ENCODE data around the gene ALDOB.
A peak's percentile ranks its signal among the peaks of the same experiment; 100 is the strongest.

The ALDOB gene

DNA sequence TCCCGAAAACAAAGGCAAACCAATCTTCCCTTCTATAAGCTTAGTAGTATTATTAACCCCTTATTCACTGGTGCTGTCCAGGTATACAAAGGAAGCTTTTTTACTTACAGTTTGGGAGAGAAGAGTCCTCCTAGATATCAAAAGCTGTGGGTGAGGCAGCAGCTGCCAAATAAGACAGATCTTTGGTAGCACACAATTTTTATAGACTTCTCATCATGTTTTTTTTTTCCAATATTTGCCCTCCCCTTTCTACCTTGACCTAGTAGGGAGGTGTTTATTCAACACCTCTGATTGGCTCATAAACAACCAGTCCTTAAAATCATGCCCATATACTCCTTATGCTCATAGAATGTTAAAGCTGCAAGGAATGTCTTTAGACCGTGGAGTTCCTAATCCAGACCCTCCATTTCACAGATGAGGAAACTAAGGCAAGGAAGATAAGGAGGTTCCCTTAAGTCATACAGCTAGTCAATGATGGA is at the start of gene ALDOB:
ALDOB (minus strand) TSS at position 174 of the 479 bp plus-strand sequence. CDS start 4,887 bp downstream, outside the sequence.
- H3K9me3 ChIP-seq (ENCODE audit: control insufficient read depth, low read length): no peaks in the 10 kb centered on the region
- H3K36me3 ChIP-seq (ENCODE audit: control insufficient read depth, insufficient read depth, low read length): no peaks in the 10 kb centered on the region
- H3K9ac ChIP-seq (ENCODE audit: low read length): no peak within 1 kb of the TSS
- H3K4me1 ChIP-seq (ENCODE audit: control insufficient read depth, insufficient read depth, low read length): peaks cover 48% of the 10 kb centered on the region
- no peak within 1 kb of the TSS for H3K4me3 ChIP-seq (ENCODE audit: low read length)
- no peaks in the 10 kb centered on the region for H3K27me3 ChIP-seq (ENCODE audit: control insufficient read depth, insufficient read depth, low read length)

DNA sequence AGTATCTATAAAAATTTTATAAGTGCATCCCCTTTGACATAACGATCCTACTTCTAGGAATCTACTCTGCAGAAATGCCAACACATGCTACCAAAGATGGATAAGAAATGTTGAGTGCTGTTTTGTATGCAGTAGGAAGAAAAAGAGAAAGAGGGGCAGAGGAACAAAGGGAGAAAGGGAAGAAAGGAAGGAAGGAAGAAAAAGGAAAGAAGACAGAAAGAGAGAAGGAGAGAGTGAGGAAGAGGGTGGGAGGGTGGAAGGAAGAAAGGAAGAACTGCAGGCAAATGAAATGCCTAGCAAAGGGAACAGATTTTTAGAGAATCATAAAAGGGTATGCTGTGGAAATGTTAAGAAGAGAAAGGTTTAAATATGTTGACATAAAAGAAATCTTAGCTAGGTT is 48.5 kb upstream of the ALDOB start:
- no peak overlapping the region for H3K9ac ChIP-seq (ENCODE audit: low read length)
- H3K4me3 ChIP-seq (ENCODE audit: low read length): no peak overlapping the region
- no peaks in the 10 kb centered on the region for H3K36me3 ChIP-seq (ENCODE audit: control insufficient read depth, insufficient read depth, low read length)
- H3K4me1 ChIP-seq (ENCODE audit: control insufficient read depth, insufficient read depth, low read length): peaks cover 50% of the 10 kb centered on the region
- no peaks in the 10 kb centered on the region for H3K9me3 ChIP-seq (ENCODE audit: control insufficient read depth, low read length)
- H3K27me3 ChIP-seq (ENCODE audit: control insufficient read depth, insufficient read depth, low read length): no peaks in the 10 kb centered on the region

DNA sequence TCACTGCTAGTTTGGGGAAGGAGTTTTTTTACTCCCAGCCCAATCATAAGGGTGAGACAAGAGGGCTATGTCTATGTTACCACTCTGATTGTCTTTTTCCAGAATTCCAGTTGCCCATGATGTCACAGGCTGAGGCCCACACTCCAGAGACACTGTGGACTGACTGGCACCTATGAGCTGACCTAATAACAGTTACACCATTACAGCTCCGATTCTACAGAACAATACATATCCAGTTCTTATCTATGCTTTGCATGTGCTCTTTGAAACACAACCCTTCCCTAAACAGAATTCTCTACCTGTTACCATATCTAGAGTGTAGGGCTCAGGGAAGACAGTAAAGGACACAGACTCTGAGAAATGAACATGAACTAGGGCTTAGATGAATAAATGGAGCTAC is 45.7 kb upstream of the ALDOB start:
- no peaks in the 10 kb centered on the region for H3K36me3 ChIP-seq (ENCODE audit: control insufficient read depth, insufficient read depth, low read length)
- peaks cover 59% of the 10 kb centered on the region for H3K4me1 ChIP-seq (ENCODE audit: control insufficient read depth, insufficient read depth, low read length)
- H3K9ac ChIP-seq (ENCODE audit: low read length): peak overlapping the region; percentile 8
- no peaks in the 10 kb centered on the region for H3K27me3 ChIP-seq (ENCODE audit: control insufficient read depth, insufficient read depth, low read length)
- H3K9me3 ChIP-seq (ENCODE audit: control insufficient read depth, low read length): no peaks in the 10 kb centered on the region
- H3K4me3 ChIP-seq (ENCODE audit: low read length): no peak overlapping the region

DNA sequence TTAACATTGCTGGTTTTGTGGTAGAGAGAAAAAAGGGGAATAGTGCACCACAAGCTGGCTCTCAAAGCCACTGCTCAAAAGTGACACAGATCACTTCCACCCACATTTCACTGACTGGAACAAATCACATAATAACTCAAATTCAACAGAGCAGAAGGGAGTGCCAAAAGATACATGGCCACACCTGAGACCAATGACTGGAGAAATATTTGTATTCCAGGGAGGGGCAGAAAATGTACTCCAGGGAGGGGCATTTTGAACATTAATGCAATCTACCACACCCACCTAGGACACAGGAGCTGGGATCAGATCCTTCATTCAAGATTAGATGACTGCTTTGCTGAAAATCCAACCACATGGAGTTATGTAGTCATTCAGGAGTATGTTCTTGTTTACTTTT is 44.8 kb upstream of the ALDOB start:
- H3K4me3 ChIP-seq (ENCODE audit: low read length): no peak overlapping the region

DNA sequence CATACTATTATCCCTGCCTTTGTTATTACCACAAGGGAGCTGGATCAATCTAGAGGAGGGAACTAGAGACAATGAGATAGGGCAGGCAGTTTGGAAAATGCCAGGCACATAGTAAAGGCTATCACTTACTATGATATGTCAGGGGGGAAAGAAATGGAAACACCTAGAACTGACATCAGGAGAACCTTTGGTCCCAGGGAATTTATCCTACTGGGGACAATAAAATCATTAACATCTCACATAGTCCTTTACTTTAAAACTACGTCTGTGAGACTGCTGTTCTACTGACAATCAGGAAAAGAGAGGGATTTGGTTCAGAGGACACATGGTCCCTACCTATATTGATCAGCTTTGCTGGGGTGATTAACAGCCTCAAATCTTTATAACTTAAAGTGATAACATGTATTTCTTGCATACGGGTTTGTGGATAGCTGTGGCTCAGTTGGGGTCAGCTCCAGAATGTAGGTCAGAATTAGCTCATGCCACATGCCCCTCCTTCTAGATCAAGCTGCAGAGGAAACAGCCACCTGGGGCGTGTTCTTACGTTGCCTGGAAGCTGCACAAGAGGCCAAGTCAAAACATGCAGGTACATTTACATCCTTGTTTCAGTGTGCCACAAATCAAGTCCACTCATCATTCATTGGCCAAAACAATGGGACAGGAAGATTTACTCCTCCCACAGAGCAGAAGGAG is 43.9 kb upstream of the ALDOB start:
- no peak overlapping the region for H3K4me3 ChIP-seq (ENCODE audit: low read length)
- H3K4me1 ChIP-seq (ENCODE audit: control insufficient read depth, insufficient read depth, low read length): peaks cover 59% of the 10 kb centered on the region
- H3K36me3 ChIP-seq (ENCODE audit: control insufficient read depth, insufficient read depth, low read length): no peaks in the 10 kb centered on the region
- no peaks in the 10 kb centered on the region for H3K9me3 ChIP-seq (ENCODE audit: control insufficient read depth, low read length)
- peak overlapping the region; percentile 38 for H3K9ac ChIP-seq (ENCODE audit: low read length)
- no peaks in the 10 kb centered on the region for H3K27me3 ChIP-seq (ENCODE audit: control insufficient read depth, insufficient read depth, low read length)

More for the DNA sequence above, 44.8 kb upstream of the ALDOB start:
- peaks cover 59% of the 10 kb centered on the region for H3K4me1 ChIP-seq (ENCODE audit: control insufficient read depth, insufficient read depth, low read length)
- no peaks in the 10 kb centered on the region for H3K9me3 ChIP-seq (ENCODE audit: control insufficient read depth, low read length)
- H3K36me3 ChIP-seq (ENCODE audit: control insufficient read depth, insufficient read depth, low read length): no peaks in the 10 kb centered on the region
- no peaks in the 10 kb centered on the region for H3K27me3 ChIP-seq (ENCODE audit: control insufficient read depth, insufficient read depth, low read length)
- H3K9ac ChIP-seq (ENCODE audit: low read length): peak overlapping the region; percentile 36

DNA sequence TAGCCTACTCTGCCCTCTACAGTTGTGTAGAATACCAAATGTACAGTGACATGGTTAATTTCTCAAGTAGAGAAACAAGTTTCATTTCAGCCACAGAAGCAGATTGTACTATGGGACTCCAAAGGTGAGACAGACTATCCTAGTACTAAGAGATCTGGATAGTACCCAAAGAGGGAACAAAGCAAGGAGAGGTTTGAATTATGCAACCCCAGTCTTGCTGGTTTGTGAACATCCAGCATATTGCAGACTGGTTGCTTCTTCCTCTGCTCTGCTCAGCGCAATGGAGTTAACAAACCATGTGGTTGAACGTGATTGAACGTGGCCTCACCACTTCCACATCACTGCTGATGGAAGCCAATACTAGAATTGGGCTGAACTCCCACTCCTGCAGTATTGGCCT is 43.3 kb upstream of the ALDOB start:
- peak overlapping the region; percentile 38 for H3K9ac ChIP-seq (ENCODE audit: low read length)
- H3K4me1 ChIP-seq (ENCODE audit: control insufficient read depth, insufficient read depth, low read length): peaks cover 53% of the 10 kb centered on the region
- H3K4me3 ChIP-seq (ENCODE audit: low read length): no peak overlapping the region
- no peaks in the 10 kb centered on the region for H3K27me3 ChIP-seq (ENCODE audit: control insufficient read depth, insufficient read depth, low read length)
- no peaks in the 10 kb centered on the region for H3K36me3 ChIP-seq (ENCODE audit: control insufficient read depth, insufficient read depth, low read length)
- H3K9me3 ChIP-seq (ENCODE audit: control insufficient read depth, low read length): no peaks in the 10 kb centered on the region

DNA sequence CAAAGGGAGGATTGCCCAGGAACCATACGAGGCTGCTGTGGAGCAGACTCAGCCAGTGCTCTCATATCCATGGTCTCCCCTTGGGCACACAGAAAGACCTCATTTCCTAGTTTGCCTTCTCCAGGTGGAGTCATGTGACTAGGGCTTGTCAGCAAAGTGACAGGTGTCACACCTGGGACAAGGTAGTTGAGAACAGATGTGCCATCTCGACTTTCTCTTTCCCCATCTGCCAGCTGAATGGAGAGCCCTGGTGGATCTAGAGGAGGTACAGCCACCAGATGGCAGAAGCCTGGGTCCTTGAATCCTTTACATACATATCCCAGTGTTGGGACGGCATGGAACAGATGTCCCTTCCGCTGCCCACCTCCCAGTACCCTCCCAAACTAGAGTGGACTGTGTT is 42.9 kb upstream of the ALDOB start:
- Histone ChIP-seq H3K9me3 (ENCODE audit: control insufficient read depth, low read length) (no peaks in the 10 kb centered on the region), H3K9ac (ENCODE audit: low read length) (no peak overlapping the region), H3K27me3 (ENCODE audit: control insufficient read depth, insufficient read depth, low read length) (no peaks in the 10 kb centered on the region), H3K36me3 (ENCODE audit: control insufficient read depth, insufficient read depth, low read length) (no peaks in the 10 kb centered on the region), H3K4me1 (ENCODE audit: control insufficient read depth, insufficient read depth, low read length) (peaks cover 50% of the 10 kb centered on the region), H3K4me3 (ENCODE audit: low read length) (no peak overlapping the region)

DNA sequence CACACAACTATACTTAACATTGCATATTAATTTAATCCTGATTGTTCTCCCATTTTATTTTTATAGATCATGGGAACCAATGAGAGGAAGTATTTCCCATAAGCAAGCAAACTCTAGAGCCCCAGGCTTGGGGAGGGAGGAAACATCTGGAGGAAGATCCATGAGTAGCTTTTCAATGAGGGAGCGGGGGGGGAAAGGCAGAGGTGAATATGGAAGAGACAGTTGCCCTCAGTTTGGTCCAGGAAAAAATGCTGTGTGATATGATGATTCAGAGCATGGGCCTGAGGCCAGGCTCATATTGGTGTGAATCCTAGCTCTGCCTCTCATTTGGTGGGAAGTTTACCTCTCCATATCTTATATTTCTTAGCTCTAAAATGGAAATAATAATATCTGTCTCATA is 42.2 kb upstream of the ALDOB start:
- Histone ChIP-seq H3K36me3 (ENCODE audit: control insufficient read depth, insufficient read depth, low read length) (no peaks in the 10 kb centered on the region), H3K9me3 (ENCODE audit: control insufficient read depth, low read length) (no peaks in the 10 kb centered on the region), H3K9ac (ENCODE audit: low read length) (no peak overlapping the region), H3K27me3 (ENCODE audit: control insufficient read depth, insufficient read depth, low read length) (no peaks in the 10 kb centered on the region), H3K4me1 (ENCODE audit: control insufficient read depth, insufficient read depth, low read length) (peaks cover 46% of the 10 kb centered on the region), H3K4me3 (ENCODE audit: low read length) (no peak overlapping the region)

DNA sequence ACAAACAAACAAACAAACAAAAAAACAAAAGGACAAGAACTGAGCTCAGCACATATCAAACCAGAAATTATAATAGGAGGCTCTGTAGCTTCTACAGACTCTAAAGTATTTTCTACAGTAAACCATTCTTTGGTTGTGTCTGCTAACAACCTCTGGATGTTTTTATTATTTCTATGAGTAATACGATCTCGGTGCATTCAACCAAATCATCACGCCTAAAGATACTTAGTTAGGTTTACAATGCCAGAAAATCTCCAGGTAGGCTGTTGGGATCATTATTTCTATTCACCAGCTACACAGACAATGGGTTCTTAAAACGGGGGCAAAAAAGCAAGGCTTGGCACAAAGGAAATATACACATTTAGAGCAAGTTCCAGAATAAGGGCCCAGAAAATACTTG is 41.6 kb upstream of the ALDOB start:
- Histone ChIP-seq H3K27me3 (ENCODE audit: control insufficient read depth, insufficient read depth, low read length) (no peaks in the 10 kb centered on the region), H3K36me3 (ENCODE audit: control insufficient read depth, insufficient read depth, low read length) (no peaks in the 10 kb centered on the region), H3K4me1 (ENCODE audit: control insufficient read depth, insufficient read depth, low read length) (peaks cover 45% of the 10 kb centered on the region), H3K9me3 (ENCODE audit: control insufficient read depth, low read length) (no peaks in the 10 kb centered on the region), H3K4me3 (ENCODE audit: low read length) (no peak overlapping the region), H3K9ac (ENCODE audit: low read length) (no peak overlapping the region)

DNA sequence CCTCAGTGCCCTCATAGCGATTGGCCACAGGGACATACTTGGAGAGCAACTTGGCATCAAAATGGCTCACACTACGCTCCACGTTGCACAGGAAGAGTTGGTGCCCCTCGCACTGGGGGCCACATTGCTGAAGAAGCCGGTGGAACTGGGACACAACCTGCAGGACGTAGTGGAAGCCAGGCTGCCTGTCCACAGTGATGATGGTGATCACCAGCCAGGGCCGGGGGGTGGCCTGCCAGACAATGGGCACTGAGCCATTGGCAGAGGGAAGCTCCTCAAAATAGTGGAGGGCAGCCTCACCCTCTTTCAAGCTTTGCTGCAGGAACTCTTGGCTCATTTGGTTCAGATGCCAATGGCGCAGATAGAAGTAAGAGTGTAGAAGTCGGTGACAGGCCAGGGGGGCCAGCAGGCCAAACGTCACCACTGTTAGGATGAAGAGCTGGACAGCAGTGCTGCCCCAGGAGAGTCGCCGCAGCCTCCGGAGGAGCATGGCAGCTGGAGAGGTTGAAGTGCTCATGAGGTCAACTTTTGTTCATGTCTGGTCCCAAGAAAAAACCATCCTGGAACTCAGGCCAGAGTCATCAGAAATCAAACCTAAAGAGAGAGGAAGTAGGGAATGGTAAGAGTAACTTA is 41.1 kb upstream of the ALDOB start:
- H3K4me3 ChIP-seq (ENCODE audit: low read length): no peak overlapping the region
- peaks cover 40% of the 10 kb centered on the region for H3K4me1 ChIP-seq (ENCODE audit: control insufficient read depth, insufficient read depth, low read length)
- H3K9ac ChIP-seq (ENCODE audit: low read length): no peak overlapping the region
- no peaks in the 10 kb centered on the region for H3K9me3 ChIP-seq (ENCODE audit: control insufficient read depth, low read length)
- H3K36me3 ChIP-seq (ENCODE audit: control insufficient read depth, insufficient read depth, low read length): no peaks in the 10 kb centered on the region
- no peaks in the 10 kb centered on the region for H3K27me3 ChIP-seq (ENCODE audit: control insufficient read depth, insufficient read depth, low read length)

DNA sequence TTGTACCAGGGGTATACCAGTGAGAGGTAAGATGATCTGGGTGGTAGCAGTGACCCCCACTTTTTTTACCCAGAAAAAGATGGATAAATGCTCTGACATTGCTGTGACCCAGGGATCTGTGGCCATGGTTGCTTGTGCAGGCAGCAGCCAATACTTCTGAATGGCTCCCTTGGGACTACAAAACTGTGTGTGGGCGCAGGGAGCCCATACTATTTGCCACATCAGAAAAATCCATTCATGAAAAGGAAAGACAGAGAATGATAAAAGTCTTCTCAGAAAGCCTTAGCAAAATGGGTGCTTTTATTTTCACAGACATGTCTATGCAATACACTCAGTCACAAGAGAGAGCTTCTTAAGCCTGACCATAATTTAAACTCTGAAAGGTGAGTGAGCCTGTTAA is 37.3 kb upstream of the ALDOB start:
- Histone ChIP-seq H3K4me3 (ENCODE audit: low read length) (no peak overlapping the region), H3K27me3 (ENCODE audit: control insufficient read depth, insufficient read depth, low read length) (no peaks in the 10 kb centered on the region), H3K36me3 (ENCODE audit: control insufficient read depth, insufficient read depth, low read length) (no peaks in the 10 kb centered on the region), H3K4me1 (ENCODE audit: control insufficient read depth, insufficient read depth, low read length) (peaks cover 29% of the 10 kb centered on the region), H3K9me3 (ENCODE audit: control insufficient read depth, low read length) (no peaks in the 10 kb centered on the region), H3K9ac (ENCODE audit: low read length) (no peak overlapping the region)

DNA sequence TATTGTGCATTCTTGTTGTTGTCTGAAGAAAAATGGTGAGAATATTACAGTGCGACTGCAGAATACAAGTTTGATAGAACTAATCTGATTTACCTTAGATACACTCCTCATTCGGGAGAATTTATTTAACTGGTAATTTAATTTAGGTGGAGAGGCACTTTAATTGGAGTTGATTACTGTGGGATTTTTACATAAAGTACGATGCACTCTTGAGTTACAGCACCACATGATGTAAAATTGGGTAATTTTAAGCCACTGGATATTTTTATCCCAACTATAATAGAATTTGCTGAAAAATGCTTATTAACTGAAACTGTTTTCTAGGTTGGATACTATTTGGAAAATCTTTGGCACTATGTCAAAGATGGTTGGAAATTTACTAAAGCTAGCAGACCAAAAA is 35.4 kb upstream of the ALDOB start:
- Histone ChIP-seq H3K4me3 (ENCODE audit: low read length) (no peak overlapping the region), H3K9me3 (ENCODE audit: control insufficient read depth, low read length) (no peaks in the 10 kb centered on the region), H3K36me3 (ENCODE audit: control insufficient read depth, insufficient read depth, low read length) (no peaks in the 10 kb centered on the region), H3K4me1 (ENCODE audit: control insufficient read depth, insufficient read depth, low read length) (peaks cover 32% of the 10 kb centered on the region), H3K9ac (ENCODE audit: low read length) (no peak overlapping the region), H3K27me3 (ENCODE audit: control insufficient read depth, insufficient read depth, low read length) (no peaks in the 10 kb centered on the region)
